ENCODE measurements around the gene C22orf39. TPM values are rescaled to one million over a fixed set of nuclear protein-coding genes. Genes with fewer than 3 reads are reported as not detected.

C22orf39 gene
- total RNA-seq, 1 experiment from 2014 or later, result 22.2 TPM

DNA sequence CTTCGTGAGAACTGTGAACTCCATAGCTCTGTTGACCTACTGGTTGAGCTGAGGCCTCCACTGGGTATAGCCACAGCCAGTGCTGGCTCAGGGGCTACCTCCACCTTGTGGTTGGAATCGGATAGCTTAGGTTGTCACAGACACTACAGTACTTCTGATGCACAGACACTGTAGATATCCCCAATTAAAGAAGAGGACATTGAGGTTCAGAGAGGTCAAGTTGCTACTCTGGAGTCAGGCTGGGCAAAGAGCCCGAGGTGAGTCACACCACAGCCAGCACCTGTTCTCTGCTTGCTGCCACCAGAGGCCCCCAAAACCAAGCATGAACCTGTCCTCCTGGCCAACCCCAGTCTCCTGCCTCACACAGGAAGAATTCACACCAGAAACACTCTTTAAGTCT is 26.1 kb upstream of the C22orf39 start:
- ChIA-PET CTCF (interaction anchor here (0.5 to 1.5 kb wide), 6 partner anchors 35 to 1815 kb away, joined by 3 to 6 read pairs (median 4); no protein-coding TSS in a partner anchor), POLR2A (no interaction called here)
- peaks cover 61% of the 10 kb centered on the region for H3K36me3 Mint-ChIP-seq (ENCODE audit: insufficient read depth, unreplicated experiment)
- no peaks in the 10 kb centered on the region for H3K9me3 Mint-ChIP-seq (ENCODE audit: unreplicated experiment)
- no TSS peak for BruUV-seq (replicated peaks)
- TF ChIP-seq, protein P1, sequence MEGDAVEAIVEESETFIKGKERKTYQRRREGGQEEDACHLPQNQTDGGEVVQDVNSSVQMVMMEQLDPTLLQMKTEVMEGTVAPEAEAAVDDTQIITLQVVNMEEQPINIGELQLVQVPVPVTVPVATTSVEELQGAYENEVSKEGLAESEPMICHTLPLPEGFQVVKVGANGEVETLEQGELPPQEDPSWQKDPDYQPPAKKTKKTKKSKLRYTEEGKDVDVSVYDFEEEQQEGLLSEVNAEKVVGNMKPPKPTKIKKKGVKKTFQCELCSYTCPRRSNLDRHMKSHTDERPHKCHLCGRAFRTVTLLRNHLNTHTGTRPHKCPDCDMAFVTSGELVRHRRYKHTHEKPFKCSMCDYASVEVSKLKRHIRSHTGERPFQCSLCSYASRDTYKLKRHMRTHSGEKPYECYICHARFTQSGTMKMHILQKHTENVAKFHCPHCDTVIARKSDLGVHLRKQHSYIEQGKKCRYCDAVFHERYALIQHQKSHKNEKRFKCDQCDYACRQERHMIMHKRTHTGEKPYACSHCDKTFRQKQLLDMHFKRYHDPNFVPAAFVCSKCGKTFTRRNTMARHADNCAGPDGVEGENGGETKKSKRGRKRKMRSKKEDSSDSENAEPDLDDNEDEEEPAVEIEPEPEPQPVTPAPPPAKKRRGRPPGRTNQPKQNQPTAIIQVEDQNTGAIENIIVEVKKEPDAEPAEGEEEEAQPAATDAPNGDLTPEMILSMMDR (IDR thresholded peaks at IDR 0.05; ENCODE audit: unreplicated experiment), result no peak
- no peaks in the 10 kb centered on the region for H3K27me3 Mint-ChIP-seq (ENCODE audit: insufficient read depth, unreplicated experiment)
- H3K4me1 Mint-ChIP-seq (ENCODE audit: insufficient read depth, unreplicated experiment), result peaks cover 25% of the 10 kb centered on the region
- H3K4me3 Mint-ChIP-seq (ENCODE audit: unreplicated experiment), result no peak overlapping the region
- peak; percentile 51 for DNase-seq (ENCODE audit: unreplicated experiment)
- H3K27ac Mint-ChIP-seq (ENCODE audit: low read depth, unreplicated experiment), result peak overlapping the region; percentile 7
- intact Hi-C loops (cut with micrococcal nuclease), result no loop called here

DNA sequence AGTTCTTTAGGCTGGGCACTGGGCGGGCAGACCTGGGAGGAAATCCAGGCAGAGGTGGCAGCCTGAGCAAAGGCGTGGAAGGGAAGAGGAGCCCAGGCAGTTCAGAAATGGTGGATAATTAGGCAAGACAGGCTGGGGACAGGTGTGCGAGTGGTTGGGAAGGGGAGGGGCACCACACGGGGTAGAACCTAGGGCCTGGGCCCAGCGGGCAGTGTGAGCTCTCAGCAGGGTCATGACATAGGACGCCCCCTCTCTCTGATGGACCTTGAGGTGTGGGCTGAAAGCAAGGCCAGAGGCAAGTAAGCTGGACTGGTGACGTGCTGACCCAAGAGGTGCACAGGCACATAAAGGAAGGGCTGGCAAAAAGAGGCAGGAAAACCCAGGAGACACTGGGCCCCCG is 24.7 kb upstream of the C22orf39 start:
- DNase-seq (ENCODE audit: unreplicated experiment), result no peak
- Mint-ChIP-seq H3K27ac (ENCODE audit: low read depth, unreplicated experiment) (no peak overlapping the region), H3K36me3 (ENCODE audit: insufficient read depth, unreplicated experiment) (peaks cover 68% of the 10 kb centered on the region), H3K27me3 (ENCODE audit: insufficient read depth, unreplicated experiment) (no peaks in the 10 kb centered on the region), H3K4me3 (ENCODE audit: unreplicated experiment) (no peak overlapping the region), H3K4me1 (ENCODE audit: insufficient read depth, unreplicated experiment) (peaks cover 15% of the 10 kb centered on the region), H3K9me3 (ENCODE audit: unreplicated experiment) (no peaks in the 10 kb centered on the region)
- intact Hi-C loops (cut with micrococcal nuclease), result no loop called here
- ChIA-PET POLR2A (interaction anchor here (0.6 kb wide), 1 partner anchor 323 kb away, joined by 3 read pairs; no protein-coding TSS in a partner anchor), CTCF (interaction anchor here (0.5 to 0.9 kb wide), 2 partner anchors 26 to 438 kb away, joined by 3 read pairs; no protein-coding TSS in a partner anchor)
- TF ChIP-seq, protein P1 (IDR thresholded peaks at IDR 0.05; ENCODE audit: unreplicated experiment), result no peak
- no TSS peak for BruUV-seq (replicated peaks)

DNA sequence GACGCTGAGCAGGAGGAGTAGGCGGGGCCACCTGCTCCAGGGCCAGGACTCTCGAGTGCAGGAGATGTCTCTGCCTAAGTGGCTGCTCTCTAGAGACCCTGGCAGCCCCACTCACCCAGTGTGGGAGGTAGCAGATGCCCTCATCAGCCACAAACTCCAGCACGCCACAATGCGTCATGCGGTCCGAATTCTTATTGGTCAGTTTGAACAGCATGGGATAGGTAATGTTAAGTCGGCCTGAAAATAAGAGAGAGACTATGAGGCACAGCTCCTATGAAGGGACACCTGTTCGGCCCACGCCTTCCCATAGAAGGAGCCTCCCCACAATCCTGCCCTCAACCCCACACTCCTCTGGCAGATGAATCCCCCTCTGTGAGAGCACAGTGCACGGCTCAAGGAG is 24.1 kb upstream of the C22orf39 start:
- CTCF ChIA-PET, result no interaction called here
- BruUV-seq (replicated peaks), result no TSS peak
- H3K27ac Mint-ChIP-seq (ENCODE audit: low read depth, unreplicated experiment), result no peak overlapping the region
- peaks cover 12% of the 10 kb centered on the region for H3K4me1 Mint-ChIP-seq (ENCODE audit: insufficient read depth, unreplicated experiment)
- H3K27me3 Mint-ChIP-seq (ENCODE audit: insufficient read depth, unreplicated experiment), result no peaks in the 10 kb centered on the region
- TF ChIP-seq, protein P1 (IDR thresholded peaks at IDR 0.05; ENCODE audit: unreplicated experiment), result no peak
- intact Hi-C loops (cut with micrococcal nuclease), result no loop called here
- POLR2A ChIA-PET, result interaction anchor here (0.6 kb wide), 1 partner anchor 324 kb away, joined by 3 read pairs; no protein-coding TSS in a partner anchor
- H3K36me3 Mint-ChIP-seq (ENCODE audit: insufficient read depth, unreplicated experiment), result peaks cover 75% of the 10 kb centered on the region
- H3K4me3 Mint-ChIP-seq (ENCODE audit: unreplicated experiment), result no peak overlapping the region
- DNase-seq (ENCODE audit: unreplicated experiment), result no peak
- H3K9me3 Mint-ChIP-seq (ENCODE audit: unreplicated experiment), result no peaks in the 10 kb centered on the region

DNA sequence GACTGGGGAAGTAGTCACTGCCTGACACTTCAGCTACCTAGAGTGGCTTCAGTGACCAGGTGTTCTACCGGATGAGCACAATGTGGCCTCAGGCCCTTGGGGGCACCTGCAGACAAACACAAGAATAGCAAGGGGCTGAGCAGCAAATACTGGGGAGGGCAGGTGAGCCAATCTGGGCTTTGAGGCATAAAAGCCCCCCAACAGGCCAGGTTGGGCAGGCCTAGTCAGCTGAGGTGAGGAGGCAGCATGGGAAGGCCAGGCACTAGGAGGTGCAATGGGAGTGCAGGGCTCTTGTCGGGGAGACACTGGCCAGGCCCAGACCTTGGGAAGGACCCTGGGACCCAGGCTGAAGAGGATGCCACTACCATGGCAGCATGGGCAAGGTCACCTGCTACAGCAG is 22.5 kb upstream of the C22orf39 start:
- intact Hi-C loops (cut with micrococcal nuclease), result no loop called here
- Mint-ChIP-seq H3K36me3 (ENCODE audit: insufficient read depth, unreplicated experiment) (peaks cover 70% of the 10 kb centered on the region), H3K4me3 (ENCODE audit: unreplicated experiment) (no peak overlapping the region), H3K27me3 (ENCODE audit: insufficient read depth, unreplicated experiment) (no peaks in the 10 kb centered on the region), H3K27ac (ENCODE audit: low read depth, unreplicated experiment) (no peak overlapping the region), H3K4me1 (ENCODE audit: insufficient read depth, unreplicated experiment) (no peaks in the 10 kb centered on the region), H3K9me3 (ENCODE audit: unreplicated experiment) (no peaks in the 10 kb centered on the region)
- no TSS peak for BruUV-seq (replicated peaks)
- TF ChIP-seq, protein P1 (IDR thresholded peaks at IDR 0.05; ENCODE audit: unreplicated experiment), result no peak
- ChIA-PET POLR2A (no interaction called here), CTCF (interaction anchor here (0.6 kb wide), 1 partner anchor 154 kb away, joined by 3 read pairs; no protein-coding TSS in a partner anchor)
- no peak for DNase-seq (ENCODE audit: unreplicated experiment)
